Right forelimb (tissue), 1 donor: Measurements from ENCODE around the gene ARPC5L.
"Not testable (repeated sequence)": the region's sequence is repeated elsewhere in the genome, so short reads cannot be mapped to it uniquely, and the experiment has no call there.

Experiments used
- DNase-seq: peaks from one replicate; pipeline ENCODE4 v3.0.0-alpha.2; 2018

The ARPC5L gene

GRCh38 chr9:124894741-124895170 lies 32.8 kb downstream of the ARPC5L start:
- DNase-seq: no peak

DNA sequence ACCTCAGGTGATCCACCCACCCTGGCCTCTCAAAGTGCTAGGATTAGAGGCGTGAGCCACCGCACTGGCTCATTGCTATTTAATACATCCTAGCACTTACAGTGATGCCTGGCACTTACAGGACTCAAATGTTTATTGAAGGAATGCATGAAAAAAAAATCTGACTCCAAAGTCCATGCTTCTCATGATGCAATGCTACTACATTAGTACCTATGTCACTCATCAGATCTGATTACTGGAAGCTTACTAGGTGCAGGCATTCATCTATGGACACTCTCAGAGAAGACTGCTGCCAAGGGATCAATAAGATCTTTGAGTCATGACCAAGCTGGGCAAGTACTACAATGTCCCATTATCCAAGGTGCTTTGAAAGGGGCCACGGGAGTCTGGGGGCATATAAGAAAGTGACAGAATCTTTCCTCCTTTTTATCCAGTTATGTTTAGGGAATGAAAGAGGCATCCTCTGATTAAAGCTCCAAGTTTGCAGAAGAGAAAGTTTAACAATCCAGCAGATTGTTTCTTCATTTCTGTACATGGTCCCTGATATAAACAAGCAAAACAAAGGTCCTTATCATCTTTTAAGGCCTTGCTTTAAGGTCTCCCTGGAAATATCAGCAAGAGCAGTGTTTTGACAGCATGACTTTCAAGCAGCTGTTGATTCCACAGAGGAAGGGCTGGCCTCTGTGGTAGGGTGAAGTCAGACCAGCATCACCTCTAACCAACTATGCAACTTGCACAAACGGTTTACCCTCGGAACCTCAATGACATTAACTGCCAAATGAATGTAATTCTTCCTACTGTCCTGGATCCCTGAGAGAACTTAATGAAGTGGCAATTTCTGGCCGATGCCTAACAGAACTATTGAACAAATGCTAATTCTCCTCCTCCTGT lies 35.9 kb downstream of the ARPC5L start:
- DNase-seq: no peak

DNA sequence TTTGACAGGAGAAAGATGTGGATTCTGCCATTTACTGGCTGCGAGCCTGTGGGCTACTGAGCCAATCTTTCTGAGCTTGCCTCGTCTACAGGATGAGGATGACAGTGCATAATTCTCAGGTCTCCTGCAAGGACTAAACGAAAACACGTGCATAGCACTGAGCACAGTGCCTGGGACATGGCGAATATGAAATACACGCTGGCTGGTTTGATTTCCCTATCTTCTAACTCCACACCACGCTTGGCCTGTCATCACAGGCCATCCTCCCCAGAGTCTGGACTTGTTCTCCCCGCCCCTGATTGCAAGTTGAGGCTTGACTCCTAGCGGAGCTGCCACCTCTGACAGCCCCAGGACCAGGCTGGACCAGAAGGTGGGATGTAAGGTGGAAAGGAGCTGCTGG lies 37.9 kb downstream of the ARPC5L start:
- no peak for DNase-seq

DNA sequence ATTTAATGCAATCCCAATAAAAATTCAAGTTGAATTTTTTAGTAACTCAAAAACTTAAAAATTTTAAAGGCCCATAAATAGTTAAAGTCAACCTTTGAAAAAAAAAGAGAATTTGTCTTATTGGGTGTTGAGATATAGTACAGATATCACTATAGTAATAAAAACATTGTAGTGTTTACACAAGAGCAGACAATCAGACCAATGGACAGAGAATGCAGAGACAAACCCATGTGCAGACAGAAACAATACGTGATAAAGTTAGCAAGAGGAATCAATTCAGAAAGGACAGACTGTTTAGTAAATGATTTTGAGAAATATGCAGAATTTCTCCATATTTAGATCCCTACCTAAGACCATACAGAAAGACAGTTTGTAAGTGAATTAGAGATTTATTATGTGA lies 45.0 kb downstream of the ARPC5L start:
- DNase-seq: no peak

DNA sequence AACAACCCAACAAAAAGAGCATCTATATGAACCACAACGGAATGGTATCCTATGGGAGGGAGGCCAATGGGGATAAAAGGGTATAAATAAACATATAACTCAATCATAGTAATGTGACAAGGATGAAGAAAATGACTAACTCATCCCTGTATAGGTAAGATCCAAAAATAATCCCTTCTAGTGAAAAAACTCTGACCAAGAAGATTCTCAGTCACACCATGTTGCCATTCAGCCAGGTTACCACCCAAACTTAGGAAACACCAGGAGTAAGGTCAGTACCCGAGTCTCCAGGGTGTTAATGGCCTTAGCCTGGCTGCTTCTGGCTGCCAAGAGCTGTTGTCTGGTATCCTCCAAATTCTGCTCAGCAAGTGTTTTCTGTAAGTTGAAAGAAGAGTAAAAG lies 46.2 kb downstream of the ARPC5L start:
- no peak for DNase-seq

GRCh38 chr9:124911766-124912165 lies 49.8 kb downstream of the ARPC5L start:
- DNase-seq: no peak

DNA sequence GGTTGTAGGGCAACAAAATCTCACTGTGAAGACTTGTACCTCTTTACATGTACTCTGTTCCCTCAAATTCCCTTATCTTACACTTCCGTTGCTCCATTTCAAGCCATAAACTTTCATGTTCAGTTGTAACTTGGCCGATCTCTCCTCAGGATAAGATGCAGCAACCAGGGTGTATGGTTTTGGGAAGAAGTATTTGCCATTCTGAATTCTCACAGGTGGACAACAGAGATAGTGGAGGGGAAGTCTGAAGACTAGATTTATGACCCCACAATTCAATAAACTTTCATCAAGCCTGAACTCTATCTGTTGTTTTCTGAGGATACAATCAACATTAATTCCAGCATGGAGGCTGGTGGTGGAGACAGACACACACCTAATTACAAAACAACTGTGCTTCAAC lies 51.4 kb downstream of the ARPC5L start:
- no peak for DNase-seq

- DNase-seq: no peak
Observed at GRCh38 chr9:124914753-124915405, 52.9 kb downstream of the ARPC5L start.

GRCh38 chr9:124920394-124920793 lies 58.5 kb downstream of the ARPC5L start:
- DNase-seq: not testable (repeated sequence)
